GM13976 (cell line): ENCODE data around the gene ADCY7.

ENCODE experiments used
- DNase-seq: peaks from one replicate; pipeline ENCODE4 v3.0.0; 2012; ENCODE audit warnings: low spot score
- in situ Hi-C: fragments of 300-500 bp; cut with MboI; formaldehyde crosslinking; loops from one replicate; pipeline ENCODE4 v1.12.0; 2022; ENCODE audit warnings: low sequenced_read_pairs, mixed read lengths, inconsistent platforms; ENCODE audit not compliant: unreplicated experiment
- TF ChIP-seq, protein P1 (sequence below): IDR thresholded peaks from 2 replicates; pipeline ENCODE4 v1.5.1; 2012; ENCODE audit warnings: borderline replicate concordance, mild to moderate bottlenecking; ENCODE audit not compliant: insufficient read depth; ENCODE audit errors: extremely low read depth, missing control alignments, control extremely low read depth

Gene ADCY7

DNA sequence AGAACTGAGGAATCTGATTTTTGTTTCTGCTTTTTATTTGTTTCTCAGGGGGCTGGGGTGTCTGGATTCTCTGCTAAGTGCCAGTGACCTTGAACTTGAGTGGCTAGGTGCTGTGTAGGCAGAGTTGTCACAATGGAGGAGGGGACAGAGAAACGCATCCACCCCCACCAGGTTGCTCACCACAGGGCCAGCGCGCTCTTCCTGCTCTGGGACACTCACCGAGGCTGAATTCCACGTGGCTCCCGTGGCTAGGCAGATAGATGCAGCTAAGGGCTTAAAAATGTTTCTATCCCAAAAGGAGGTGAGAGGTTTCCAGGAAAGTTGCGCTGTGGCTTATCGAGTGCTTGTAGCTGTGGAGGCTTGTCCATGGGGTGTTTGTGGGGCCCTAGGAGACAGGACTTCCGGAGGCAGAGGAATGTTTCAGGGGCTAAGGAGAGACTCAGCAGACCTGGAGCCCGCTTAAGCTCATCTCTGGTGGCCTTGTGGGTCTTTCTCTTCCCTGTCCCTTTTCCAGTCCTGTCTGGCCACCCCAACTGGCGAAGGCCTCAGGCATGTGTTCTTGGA, 36.8 kb downstream of the ADCY7 start:
- in situ Hi-C loops, result no loop called here
- TF ChIP-seq, protein P1, sequence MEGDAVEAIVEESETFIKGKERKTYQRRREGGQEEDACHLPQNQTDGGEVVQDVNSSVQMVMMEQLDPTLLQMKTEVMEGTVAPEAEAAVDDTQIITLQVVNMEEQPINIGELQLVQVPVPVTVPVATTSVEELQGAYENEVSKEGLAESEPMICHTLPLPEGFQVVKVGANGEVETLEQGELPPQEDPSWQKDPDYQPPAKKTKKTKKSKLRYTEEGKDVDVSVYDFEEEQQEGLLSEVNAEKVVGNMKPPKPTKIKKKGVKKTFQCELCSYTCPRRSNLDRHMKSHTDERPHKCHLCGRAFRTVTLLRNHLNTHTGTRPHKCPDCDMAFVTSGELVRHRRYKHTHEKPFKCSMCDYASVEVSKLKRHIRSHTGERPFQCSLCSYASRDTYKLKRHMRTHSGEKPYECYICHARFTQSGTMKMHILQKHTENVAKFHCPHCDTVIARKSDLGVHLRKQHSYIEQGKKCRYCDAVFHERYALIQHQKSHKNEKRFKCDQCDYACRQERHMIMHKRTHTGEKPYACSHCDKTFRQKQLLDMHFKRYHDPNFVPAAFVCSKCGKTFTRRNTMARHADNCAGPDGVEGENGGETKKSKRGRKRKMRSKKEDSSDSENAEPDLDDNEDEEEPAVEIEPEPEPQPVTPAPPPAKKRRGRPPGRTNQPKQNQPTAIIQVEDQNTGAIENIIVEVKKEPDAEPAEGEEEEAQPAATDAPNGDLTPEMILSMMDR, result no peak
- peak; percentile 25 for DNase-seq

DNA sequence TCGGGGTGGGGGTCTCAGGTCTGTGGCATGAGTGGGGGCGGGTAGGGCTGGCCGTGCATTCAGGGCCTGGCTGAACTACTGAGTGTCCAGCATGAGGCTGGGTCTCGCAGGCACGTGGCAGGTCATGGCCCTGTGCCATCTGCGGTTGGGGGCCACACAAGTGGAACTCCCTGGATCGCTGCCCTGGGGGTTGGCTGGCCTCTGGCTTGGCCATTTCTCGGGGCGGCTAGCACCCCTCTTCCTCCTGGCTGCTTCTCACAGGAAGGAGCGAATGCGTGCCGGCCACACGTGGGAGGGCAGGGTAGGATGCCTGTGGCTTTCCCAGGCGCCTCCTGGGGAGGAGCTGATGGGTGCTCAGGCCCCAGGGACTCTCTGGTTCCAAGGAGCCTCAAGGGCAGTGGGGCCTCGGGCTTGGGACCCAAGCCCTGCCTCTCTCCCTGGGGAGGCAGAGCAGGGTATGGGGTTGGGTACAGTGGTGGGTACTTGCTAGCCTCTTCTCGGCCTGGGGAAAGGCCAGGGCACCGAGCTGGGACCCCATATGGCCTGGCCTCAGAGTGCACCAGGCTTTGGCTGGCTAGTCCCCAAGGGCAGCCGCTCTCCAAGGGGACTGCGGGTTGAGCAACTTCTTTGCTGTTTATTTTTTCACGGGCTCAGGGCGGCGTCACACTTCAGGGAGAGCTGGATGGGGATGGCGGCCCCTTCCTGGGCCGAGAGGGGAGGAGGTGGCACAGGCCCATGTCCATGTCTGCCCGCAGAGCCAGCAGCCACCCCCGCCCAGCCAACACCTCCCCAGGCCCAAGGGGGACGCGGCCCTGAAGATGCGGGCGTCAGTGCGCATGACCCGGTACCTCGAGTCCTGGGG, 37.5 kb downstream of the ADCY7 start:
- TF ChIP-seq, protein P1, result no peak
- peak; percentile 29 for DNase-seq
- in situ Hi-C loops, result no loop called here

DNA sequence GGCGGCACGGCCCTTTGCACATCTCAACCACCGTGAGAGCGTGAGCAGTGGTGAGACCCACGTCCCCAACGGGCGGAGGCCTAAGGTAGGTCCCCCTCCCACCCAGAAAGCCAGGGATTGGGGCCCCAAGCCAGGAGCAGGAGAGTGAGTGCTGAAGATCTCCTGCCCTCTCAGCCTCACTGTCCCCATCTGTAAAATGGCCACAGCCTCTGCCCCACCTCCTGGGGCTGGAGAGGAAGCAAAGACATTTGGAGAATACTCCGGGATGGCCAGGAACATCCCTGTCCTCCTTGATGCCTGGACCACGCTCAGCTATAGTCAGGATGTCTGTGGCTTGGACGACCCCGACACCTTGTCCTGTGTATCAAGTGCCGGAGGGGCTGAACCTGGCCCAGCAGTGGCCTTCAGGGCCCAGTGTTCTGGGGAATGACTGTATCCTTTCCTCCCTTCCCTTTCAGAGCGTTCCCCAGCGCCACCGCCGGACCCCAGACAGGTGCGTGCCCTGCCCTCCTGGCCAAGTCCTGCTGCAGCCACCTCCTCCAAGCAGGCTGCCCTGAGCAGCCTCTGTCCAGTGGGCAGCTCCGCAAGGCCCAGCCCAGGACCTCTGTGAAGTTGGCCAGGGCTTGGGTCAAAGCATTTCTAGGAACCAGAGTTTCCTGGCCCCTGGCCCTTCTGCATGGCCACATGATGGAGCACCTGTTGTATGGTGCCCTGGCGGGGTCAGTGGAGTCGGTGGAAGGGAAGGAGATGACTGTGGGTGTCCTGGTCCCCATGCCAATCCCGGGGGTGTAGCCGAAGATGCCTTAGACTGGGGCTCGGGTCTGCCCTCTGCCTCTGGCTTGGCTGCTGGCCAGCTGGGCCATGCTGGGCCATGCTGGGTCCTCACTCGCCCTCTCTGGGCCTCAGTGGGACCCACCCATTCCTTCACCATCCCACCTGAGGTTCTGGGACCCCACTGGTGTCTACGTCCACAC, 38.4 kb downstream of the ADCY7 start:
- TF ChIP-seq, protein P1, result no peak
- DNase-seq, result peak; percentile 24
- in situ Hi-C loops, result no loop called here

DNA sequence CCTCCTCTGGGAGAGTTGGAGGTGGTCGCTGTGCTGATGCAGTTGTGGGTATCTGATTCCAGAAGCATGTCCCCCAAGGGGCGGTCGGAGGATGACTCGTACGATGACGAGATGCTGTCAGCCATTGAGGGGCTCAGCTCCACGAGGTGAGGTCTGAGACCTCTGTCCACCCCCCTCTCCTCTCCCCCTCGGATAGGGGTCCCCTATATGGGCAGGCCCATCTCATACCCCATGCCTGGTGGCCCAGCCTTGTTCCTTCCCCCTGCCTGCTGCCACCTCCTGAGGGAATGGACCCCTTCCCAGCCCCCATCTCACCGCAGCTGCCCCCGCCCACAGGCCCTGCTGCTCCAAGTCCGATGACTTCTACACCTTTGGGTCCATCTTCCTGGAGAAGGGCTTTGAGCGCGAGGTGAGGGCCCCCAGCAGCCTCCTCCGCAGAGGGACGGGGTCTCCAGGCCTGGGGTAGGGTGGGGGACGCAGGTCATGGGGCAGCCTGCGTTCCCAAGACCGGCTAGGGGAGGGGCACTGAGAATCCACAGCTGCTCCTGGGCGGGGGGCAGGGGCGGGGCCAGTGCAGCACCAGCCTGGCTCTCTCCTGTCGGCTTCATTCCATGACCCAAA, 39.2 kb downstream of the ADCY7 start:
- TF ChIP-seq, protein P1, result no peak
- DNase-seq, result peak; percentile 22
- in situ Hi-C loops, result no loop called here

DNA sequence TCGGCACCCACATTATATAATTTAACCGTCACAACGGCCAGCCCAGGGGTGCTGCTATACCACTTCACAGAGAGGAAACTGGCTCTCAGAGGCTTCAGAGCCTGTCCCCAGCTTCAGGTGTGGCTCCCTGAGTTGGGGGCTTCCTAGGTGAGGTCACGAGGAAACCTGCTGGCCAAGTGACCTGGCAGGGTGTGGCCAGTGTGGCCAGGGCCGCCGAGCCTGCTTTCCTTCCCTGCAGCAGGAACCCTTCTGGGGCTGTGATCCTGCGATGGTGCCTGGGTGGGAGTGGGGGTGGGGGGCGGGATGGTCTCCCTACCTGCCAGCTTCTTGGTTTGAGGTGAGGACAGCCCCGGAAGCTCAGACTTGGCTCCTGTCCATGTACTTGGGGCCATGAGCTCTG, 39.9 kb downstream of the ADCY7 start:
- TF ChIP-seq, protein P1, result no peak
- DNase-seq, result peak; percentile 24
- in situ Hi-C loops, result no loop called here
